Measurements from ENCODE around the gene FZR1.

Gene FZR1

DNA sequence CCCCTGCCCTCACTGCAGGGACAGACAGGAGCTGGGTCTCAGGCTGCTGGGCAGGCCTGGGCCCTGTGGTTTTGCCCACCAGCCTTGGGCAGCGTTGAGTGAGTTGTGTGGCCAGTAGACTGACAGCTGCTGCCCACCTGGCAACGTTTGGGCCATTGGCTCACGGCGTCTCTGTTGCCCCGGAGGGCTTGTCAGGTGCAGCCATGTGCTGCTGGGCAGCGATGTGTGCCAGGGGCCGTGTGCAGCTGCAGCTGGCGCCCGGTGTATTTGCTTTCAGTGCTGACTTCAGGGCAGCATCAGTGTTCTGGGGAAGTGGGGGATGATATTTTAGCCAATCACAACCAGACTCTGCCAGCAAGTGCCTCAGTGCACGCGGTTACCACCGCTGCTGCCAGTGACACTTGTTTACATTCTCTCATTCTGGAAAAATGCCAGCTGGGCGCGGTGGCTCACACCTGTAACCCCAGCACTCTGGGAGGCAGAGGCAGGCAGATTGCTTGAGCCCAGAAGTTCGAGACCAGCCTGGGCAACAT is 10.6 kb downstream of the FZR1 start:
- TF ChIP-seq, protein P1, sequence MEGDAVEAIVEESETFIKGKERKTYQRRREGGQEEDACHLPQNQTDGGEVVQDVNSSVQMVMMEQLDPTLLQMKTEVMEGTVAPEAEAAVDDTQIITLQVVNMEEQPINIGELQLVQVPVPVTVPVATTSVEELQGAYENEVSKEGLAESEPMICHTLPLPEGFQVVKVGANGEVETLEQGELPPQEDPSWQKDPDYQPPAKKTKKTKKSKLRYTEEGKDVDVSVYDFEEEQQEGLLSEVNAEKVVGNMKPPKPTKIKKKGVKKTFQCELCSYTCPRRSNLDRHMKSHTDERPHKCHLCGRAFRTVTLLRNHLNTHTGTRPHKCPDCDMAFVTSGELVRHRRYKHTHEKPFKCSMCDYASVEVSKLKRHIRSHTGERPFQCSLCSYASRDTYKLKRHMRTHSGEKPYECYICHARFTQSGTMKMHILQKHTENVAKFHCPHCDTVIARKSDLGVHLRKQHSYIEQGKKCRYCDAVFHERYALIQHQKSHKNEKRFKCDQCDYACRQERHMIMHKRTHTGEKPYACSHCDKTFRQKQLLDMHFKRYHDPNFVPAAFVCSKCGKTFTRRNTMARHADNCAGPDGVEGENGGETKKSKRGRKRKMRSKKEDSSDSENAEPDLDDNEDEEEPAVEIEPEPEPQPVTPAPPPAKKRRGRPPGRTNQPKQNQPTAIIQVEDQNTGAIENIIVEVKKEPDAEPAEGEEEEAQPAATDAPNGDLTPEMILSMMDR (IDR thresholded peaks at IDR 0.05; ENCODE audit: low read length, missing control alignments), result no peak
- H3K4me3 ChIP-seq (replicated peaks; ENCODE audit: low read depth, low read length), result no peak overlapping the region
- DNase-seq (ENCODE audit: low read depth), result no peak

GRCh38 chr19:3517638-3518037 is 11.5 kb downstream of the FZR1 start:
- no peak for DNase-seq (ENCODE audit: low read depth)
- TF ChIP-seq, protein P1 (IDR thresholded peaks at IDR 0.05; ENCODE audit: low read length, missing control alignments), result no peak
- H3K4me3 ChIP-seq (replicated peaks; ENCODE audit: low read depth, low read length), result no peak overlapping the region

DNA sequence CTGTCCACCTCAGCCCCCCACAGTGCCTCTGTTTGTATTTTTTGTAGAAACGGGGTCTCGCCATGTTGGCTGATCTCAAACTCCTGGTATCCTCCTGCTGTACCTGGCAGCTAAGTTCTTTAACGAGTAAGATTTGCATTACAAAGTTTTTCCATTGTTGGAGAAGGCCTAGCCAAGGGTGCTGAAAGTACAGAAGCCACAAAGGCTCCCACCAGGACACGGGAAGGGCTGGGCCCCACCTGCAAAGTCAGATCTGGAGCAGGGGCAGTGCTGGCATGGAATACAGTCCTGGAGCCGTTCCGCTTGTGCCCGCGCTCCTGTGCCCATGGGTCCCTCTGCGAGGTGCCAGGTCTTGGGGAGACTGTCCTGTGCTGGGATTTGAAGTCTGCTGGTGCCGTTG is 12.1 kb downstream of the FZR1 start:
- TF ChIP-seq, protein P1 (IDR thresholded peaks at IDR 0.05; ENCODE audit: low read length, missing control alignments), result no peak
- no peak overlapping the region for H3K4me3 ChIP-seq (replicated peaks; ENCODE audit: low read depth, low read length)
- DNase-seq (ENCODE audit: low read depth), result no peak

DNA sequence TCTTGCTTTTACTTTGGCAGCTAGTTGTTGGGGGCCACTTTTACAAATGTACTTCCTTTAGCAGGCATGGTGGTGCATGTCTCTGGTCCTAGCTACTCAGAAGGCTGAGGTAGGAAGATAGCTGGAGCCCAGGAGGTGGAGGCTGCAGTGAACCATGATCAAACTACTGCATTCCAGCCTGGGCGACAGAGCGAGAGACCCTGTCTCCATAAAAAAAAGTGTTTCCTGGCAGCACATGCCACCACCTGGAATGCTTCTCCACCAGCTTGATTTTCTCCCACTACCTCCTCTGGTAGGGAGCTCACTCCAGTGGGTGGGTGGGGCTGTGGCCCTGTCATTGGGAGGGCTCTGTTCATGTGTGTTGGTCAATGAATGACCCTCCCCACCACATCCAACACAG is 12.5 kb downstream of the FZR1 start:
- TF ChIP-seq, protein P1 (IDR thresholded peaks at IDR 0.05; ENCODE audit: low read length, missing control alignments), result no peak
- DNase-seq (ENCODE audit: low read depth), result no peak
- no peak overlapping the region for H3K4me3 ChIP-seq (replicated peaks; ENCODE audit: low read depth, low read length)

GRCh38 chr19:3519126-3519525 is 13.0 kb downstream of the FZR1 start:
- no peak overlapping the region for H3K4me3 ChIP-seq (replicated peaks; ENCODE audit: low read depth, low read length)
- no peak for DNase-seq (ENCODE audit: low read depth)
- TF ChIP-seq, protein P1 (IDR thresholded peaks at IDR 0.05; ENCODE audit: low read length, missing control alignments), result no peak

GRCh38 chr19:3520166-3521103 is 14.3 kb downstream of the FZR1 start:
- no peak overlapping the region for H3K4me3 ChIP-seq (replicated peaks; ENCODE audit: low read depth, low read length)
- TF ChIP-seq, protein P1 (IDR thresholded peaks at IDR 0.05; ENCODE audit: low read length, missing control alignments), result no peak
- DNase-seq (ENCODE audit: low read depth), result no peak
